Fibroblast of lung (primary cell): ENCODE measurements around the gene SNRNP40. TPM values are rescaled to one million over a fixed set of nuclear protein-coding genes. Genes with fewer than 3 reads are reported as not detected.
A peak's percentile ranks its signal among the peaks of the same experiment; 100 is the strongest.

Experiments
- DNase-seq, 2 donors: peaks; one replicate each; pipeline versions ENCODE4 v3.0.0 to v3.0.0-alpha.2; 2010; ENCODE audit warnings: low read depth in 2 of 2
- H2AFZ ChIP-seq: 2 replicates; pipeline ENCODE4 v1.5.1; 2012; ENCODE audit warnings: low read length, control low read depth, inconsistent platforms
- H3K27ac ChIP-seq: 2 replicates; pipeline ENCODE4 v1.5.1; 2011; ENCODE audit warnings: low read length, control low read depth; ENCODE audit not compliant: insufficient read depth
- H3K27me3 ChIP-seq: 2 replicates; pipeline ENCODE4 v1.5.1; 2011; ENCODE audit warnings: mild to moderate bottlenecking, low read length; ENCODE audit not compliant: control insufficient read depth, insufficient read depth
- H3K36me3 ChIP-seq: 2 replicates; pipeline ENCODE4 v1.5.1; 2011; ENCODE audit warnings: low read length; ENCODE audit not compliant: control insufficient read depth, insufficient read depth
- H3K4me1 ChIP-seq: 2 replicates; pipeline ENCODE4 v1.5.1; 2011; ENCODE audit warnings: low read length; ENCODE audit not compliant: control insufficient read depth, insufficient read depth; ENCODE audit errors: extremely low read depth
- H3K4me2 ChIP-seq: 2 replicates; pipeline ENCODE4 v1.5.1; 2011; ENCODE audit warnings: low read length, control low read depth; ENCODE audit not compliant: insufficient read depth; ENCODE audit errors: extremely low read depth
- H3K4me3 ChIP-seq, 4 experiments: fragments of 200-600 bp in 1 of 4; sonication (generic) in 1 of 4; replicated peaks in 1 of 4; 2 replicates each; pipeline ENCODE4 v1.5.1; 2011 to 2016; ENCODE audit warnings: low read length in 4 of 4, low read depth in 3 of 4, mild to moderate bottlenecking in 3 of 4, control low read depth in 2 of 4, inconsistent platforms in 1 of 4, mixed read lengths in 1 of 4; ENCODE audit not compliant: insufficient read depth in 1 of 4; ENCODE audit errors: control extremely low read depth in 1 of 4
- H3K79me2 ChIP-seq: 2 replicates; pipeline ENCODE4 v1.5.1; 2012; ENCODE audit warnings: mild to moderate bottlenecking, low read length, inconsistent platforms; ENCODE audit not compliant: control insufficient read depth, insufficient read depth
- H3K9ac ChIP-seq: 2 replicates; pipeline ENCODE4 v1.5.1; 2011; ENCODE audit warnings: mild to moderate bottlenecking, low read length, control low read depth; ENCODE audit not compliant: insufficient read depth
- H3K9me3 ChIP-seq: 2 replicates; pipeline ENCODE4 v1.5.1; 2012; ENCODE audit warnings: low read depth, low read length; ENCODE audit not compliant: control insufficient read depth, insufficient read depth
- H4K20me1 ChIP-seq: 2 replicates; pipeline ENCODE4 v1.5.1; 2011; ENCODE audit warnings: low read length; ENCODE audit not compliant: control insufficient read depth, insufficient read depth; ENCODE audit errors: extremely low read depth
- EZH2 ChIP-seq: IDR thresholded peaks from 2 replicates; pipeline ENCODE4 v1.5.1; 2012; ENCODE audit warnings: low read length, control low read depth, mild to moderate bottlenecking; ENCODE audit errors: missing control alignments
- polyA plus RNA-seq, 2 donors: library from polyadenylated mRNA; depleted of rRNA in 1 of 2; stranded (reverse) in 1 of 2; unstranded in 1 of 2; fragments of >200 nt; gene quantifications; 2 replicates each; pipeline ENCODE4 v1.2.1, GENCODE V29; 2011 to 2012; ENCODE audit warnings: missing spikeins in 1 of 2
- total RNA-seq: library from RNA; depleted of rRNA; stranded (reverse); fragments of >200 nt; gene quantifications from 2 replicates; pipeline ENCODE4 v1.2.1, GENCODE V29; 2014
- TF ChIP-seq, protein P1 (sequence below), 2 donors: IDR thresholded peaks in 1 of 2; conservative IDR thresholded peaks in 1 of 2; 1 replicate in 1 of 2; 2 replicates in 1 of 2; pipeline ENCODE4 v1.5.1; 2011 to 2012; ENCODE audit warnings: low read length in 2 of 2, control low read depth in 1 of 2, inconsistent platforms in 1 of 2, low read depth in 1 of 2, mild to moderate bottlenecking in 1 of 2

SNRNP40 gene
- total and polyA plus RNA-seq, 2 donors (not counting 1 experiment from before 2014, with no cell fraction given), result 53.5 to 96.6 TPM

DNA sequence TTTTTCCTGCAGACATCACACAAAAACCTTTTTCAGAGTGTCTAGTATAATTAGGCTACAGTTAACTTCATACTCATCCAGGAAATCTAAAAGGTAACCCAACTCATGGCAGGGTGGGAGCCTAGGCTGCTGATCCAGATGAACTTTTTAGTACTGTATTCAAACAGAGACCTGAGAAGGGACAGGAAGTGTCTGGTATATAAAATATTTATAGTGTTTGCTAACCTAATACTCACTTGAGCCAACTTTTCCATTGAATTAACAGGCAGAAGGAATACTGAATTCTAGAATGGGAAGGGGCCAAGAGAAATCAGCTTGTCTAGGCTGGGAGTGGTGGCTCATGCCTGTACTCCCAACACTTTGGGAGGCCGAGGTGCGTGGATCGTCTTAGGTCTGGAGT lies 34.7 kb downstream of the SNRNP40 start:
- no peak overlapping the region for H3K9ac ChIP-seq
- no peaks in the 10 kb centered on the region for H3K9me3 ChIP-seq
- TF ChIP-seq, protein P1, sequence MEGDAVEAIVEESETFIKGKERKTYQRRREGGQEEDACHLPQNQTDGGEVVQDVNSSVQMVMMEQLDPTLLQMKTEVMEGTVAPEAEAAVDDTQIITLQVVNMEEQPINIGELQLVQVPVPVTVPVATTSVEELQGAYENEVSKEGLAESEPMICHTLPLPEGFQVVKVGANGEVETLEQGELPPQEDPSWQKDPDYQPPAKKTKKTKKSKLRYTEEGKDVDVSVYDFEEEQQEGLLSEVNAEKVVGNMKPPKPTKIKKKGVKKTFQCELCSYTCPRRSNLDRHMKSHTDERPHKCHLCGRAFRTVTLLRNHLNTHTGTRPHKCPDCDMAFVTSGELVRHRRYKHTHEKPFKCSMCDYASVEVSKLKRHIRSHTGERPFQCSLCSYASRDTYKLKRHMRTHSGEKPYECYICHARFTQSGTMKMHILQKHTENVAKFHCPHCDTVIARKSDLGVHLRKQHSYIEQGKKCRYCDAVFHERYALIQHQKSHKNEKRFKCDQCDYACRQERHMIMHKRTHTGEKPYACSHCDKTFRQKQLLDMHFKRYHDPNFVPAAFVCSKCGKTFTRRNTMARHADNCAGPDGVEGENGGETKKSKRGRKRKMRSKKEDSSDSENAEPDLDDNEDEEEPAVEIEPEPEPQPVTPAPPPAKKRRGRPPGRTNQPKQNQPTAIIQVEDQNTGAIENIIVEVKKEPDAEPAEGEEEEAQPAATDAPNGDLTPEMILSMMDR (conservative IDR thresholded peaks at IDR 0.05 in 1 of 2, IDR thresholded peaks at IDR 0.05 in 1 of 2; ENCODE audit: low read depth in 1 of 2, low read length in 2 of 2), result no peak
- no peak for TF ChIP-seq EZH2
- H3K27ac ChIP-seq, result no peak overlapping the region
- H3K4me1 ChIP-seq, result no peaks in the 10 kb centered on the region
- H3K4me2 ChIP-seq, result no peak overlapping the region
- H3K4me3 ChIP-seq, result no peak overlapping the region
- no peaks in the 10 kb centered on the region for H3K27me3 ChIP-seq
- H3K36me3 ChIP-seq, result peaks cover 5% of the 10 kb centered on the region
- DNase-seq, result no peak
- no peaks in the 10 kb centered on the region for H3K79me2 ChIP-seq
- no peaks in the 10 kb centered on the region for H4K20me1 ChIP-seq
- H2AFZ ChIP-seq, result no peak overlapping the region

DNA sequence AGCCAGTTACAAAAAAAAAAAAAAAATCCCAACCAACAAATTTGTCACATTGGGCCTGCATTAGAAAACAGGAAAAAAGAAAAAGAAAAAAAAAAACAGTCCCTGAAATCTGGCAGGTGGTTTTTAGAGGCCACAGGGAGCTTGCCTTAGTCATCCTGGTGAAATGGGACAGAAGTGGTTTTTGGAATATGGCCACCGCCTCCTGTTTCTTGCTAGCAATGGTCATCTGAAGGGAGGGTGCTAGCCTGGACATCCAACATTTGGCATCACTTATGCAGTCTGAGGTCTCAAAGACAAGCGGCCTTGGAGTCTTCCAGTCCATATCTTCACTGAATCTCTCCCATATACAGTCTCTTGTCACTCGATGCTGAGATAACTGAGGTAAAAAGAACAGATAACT lies 36.8 kb downstream of the SNRNP40 start:
- Histone ChIP-seq H3K4me2 (no peak overlapping the region), H3K79me2 (no peaks in the 10 kb centered on the region), H2AFZ (no peak overlapping the region), H3K36me3 (peaks cover 3% of the 10 kb centered on the region), H3K9ac (no peak overlapping the region), H3K4me1 (no peaks in the 10 kb centered on the region), H3K9me3 (no peaks in the 10 kb centered on the region), H3K27ac (no peak overlapping the region), H3K27me3 (no peaks in the 10 kb centered on the region), H4K20me1 (no peaks in the 10 kb centered on the region), H3K4me3 (no peak overlapping the region)
- TF ChIP-seq, protein P1 (conservative IDR thresholded peaks at IDR 0.05 in 1 of 2, IDR thresholded peaks at IDR 0.05 in 1 of 2; ENCODE audit: low read depth in 1 of 2, low read length in 2 of 2), result no peak
- no peak for TF ChIP-seq EZH2
- peak in 1 of 2 donors; percentile 3 for DNase-seq

DNA sequence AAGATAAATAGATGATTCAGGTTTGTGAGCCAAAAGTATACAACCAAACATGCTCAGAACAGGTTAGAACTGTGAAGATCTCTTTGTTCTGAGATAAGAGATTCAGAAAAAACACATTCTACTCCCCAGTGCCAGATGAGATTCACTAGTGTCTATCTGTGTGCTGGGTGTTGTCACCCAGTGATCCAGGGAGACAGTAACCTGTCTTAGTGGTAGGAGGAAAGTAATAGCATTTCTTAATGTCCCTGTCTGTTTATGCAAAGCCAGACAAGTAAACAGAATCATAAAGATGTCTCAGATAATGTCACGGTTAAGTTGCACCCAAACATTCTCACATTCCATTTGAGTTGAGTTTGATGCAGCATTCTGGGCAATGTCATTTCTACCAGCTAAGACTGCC lies 38.0 kb downstream of the SNRNP40 start:
- Histone ChIP-seq H4K20me1 (no peaks in the 10 kb centered on the region), H3K9ac (no peak overlapping the region), H3K79me2 (no peaks in the 10 kb centered on the region), H3K4me3 (no peak overlapping the region), H3K9me3 (no peaks in the 10 kb centered on the region), H2AFZ (no peak overlapping the region), H3K4me2 (no peak overlapping the region), H3K27me3 (no peaks in the 10 kb centered on the region), H3K4me1 (no peaks in the 10 kb centered on the region), H3K27ac (no peak overlapping the region), H3K36me3 (peaks cover 3% of the 10 kb centered on the region)
- no peak for DNase-seq
- no peak for TF ChIP-seq EZH2
- TF ChIP-seq, protein P1 (conservative IDR thresholded peaks at IDR 0.05 in 1 of 2, IDR thresholded peaks at IDR 0.05 in 1 of 2; ENCODE audit: low read depth in 1 of 2, low read length in 2 of 2), result no peak
